ENCODE results near the gene MTFP1.

Gene MTFP1

DNA sequence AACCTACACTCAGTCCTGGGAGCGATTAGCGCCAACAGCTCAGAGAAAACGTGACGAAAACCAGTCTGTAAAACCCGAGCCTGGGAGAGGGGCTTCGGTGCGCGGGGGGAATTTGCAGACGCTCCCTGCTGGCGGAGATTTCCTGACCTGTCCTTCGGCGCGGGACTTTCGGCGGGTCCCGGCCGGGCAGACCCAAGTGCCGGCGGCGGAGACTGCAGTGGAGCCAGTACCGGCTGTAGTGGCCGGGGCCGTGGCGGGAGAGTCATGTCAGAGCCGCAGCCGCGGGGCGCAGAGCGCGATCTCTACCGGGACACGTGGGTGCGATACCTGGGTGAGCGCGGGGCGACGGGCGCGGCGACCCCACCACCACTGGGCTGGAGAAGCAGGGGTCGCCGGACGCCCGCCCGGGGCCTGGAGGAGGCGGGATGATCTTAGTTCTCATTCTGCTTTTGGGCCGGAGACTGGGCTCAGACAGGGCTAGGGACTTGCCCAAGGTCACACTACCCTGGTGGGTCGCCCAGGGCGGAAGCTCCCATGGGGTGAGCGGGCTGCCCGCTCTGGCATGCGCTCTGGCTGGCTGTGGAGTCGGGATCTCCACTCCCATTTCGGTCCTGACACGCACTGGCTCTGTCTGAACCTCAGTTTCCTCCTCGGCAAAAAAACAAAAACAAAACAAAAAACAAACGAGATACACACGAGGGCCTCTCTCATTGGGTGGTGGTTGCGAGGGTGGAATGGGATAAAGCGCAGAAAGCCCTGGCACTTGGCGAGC, at the start of gene MTFP1:
MTFP1 (plus strand) TSS at position 153 of the 772 bp plus-strand sequence; CDS start at position 265, 112 bp downstream.
- DNase-seq, result peak; percentile 75
- in situ Hi-C loops (cut with MboI; ENCODE audit: low pct_unique_long_range_greater_than_20kb, low sequenced_read_pairs), result no loop called here

GRCh38 chr22:30380011-30380410, 45.6 kb upstream of the MTFP1 start:
- in situ Hi-C loops (cut with MboI; ENCODE audit: low pct_unique_long_range_greater_than_20kb, low sequenced_read_pairs), result loop anchor here (25.0 kb wide), 1 partner anchor 268 kb away; no protein-coding TSS in a partner anchor
- DNase-seq, result no peak

DNA sequence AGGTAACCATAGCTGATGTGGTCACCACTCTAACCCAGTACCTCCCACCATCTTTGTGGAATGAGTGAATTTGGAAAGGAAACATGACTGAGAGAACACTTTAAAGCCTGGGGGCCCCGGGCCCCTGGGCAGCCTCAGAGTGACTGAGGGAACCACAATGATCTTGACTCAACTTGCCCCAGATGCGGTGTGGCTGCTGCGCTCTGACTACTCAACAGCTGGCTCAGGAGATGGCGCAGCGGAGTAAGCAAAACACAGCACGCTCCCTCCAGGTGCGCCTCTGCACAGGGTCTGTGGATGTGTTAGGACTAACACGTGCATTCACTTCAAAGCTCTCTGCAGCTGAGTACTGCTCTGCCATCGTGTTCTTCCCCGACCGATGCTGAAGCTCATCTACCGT, 44.3 kb upstream of the MTFP1 start:
- DNase-seq, result no peak
- in situ Hi-C loops (cut with MboI; ENCODE audit: low pct_unique_long_range_greater_than_20kb, low sequenced_read_pairs), result loop anchor here (25.0 kb wide), 1 partner anchor 269 kb away; no protein-coding TSS in a partner anchor

DNA sequence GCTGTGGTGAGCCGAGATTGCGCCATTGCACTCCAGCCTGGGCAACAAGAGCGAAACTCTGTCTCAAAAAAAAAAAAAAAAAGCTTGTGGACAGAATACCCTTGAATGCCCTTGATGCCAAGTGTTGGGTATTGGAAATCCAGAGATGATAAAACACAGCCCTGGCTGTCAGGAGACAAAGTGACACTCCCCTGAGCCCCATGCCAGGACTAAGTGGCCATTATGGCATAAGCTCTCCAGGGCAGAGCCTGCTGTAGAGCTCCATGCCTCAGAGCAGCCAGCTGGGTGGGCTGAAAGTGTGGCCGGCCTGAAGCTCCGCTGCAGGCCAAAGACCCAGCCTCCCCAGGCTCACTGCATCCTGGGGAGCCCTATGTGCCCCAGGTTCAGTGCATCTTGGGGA, 43.2 kb upstream of the MTFP1 start:
- in situ Hi-C loops (cut with MboI; ENCODE audit: low pct_unique_long_range_greater_than_20kb, low sequenced_read_pairs), result loop anchor here (25.0 kb wide), 1 partner anchor 270 kb away; no protein-coding TSS in a partner anchor
- no peak for DNase-seq

GRCh38 chr22:30383061-30383460, 42.5 kb upstream of the MTFP1 start:
- DNase-seq, result no peak
- in situ Hi-C loops (cut with MboI; ENCODE audit: low pct_unique_long_range_greater_than_20kb, low sequenced_read_pairs), result loop anchor here (25.0 kb wide), 1 partner anchor 271 kb away; no protein-coding TSS in a partner anchor

DNA sequence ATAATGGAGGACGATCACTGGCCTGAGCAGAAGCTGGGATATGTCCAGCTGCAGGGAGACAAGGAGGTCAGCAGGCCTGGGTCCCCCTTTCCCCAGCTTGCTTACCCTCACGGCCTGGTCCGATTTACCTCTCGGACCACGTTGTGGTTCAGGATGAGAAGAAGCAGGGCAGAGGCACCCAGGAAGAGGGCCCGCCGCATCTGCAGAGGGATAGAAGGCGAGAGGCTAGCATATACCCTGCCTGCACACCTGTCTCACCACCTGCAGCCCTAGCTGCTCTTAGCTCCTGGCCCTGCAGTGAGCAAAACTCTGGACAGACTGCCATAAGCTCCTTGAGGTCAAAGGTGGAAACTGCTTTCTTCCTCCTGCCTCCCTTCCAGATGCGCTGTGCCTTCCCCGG, 39.6 kb upstream of the MTFP1 start:
- in situ Hi-C loops (cut with MboI; ENCODE audit: low pct_unique_long_range_greater_than_20kb, low sequenced_read_pairs), result loop anchor here (25.0 kb wide), 1 partner anchor 274 kb away; no protein-coding TSS in a partner anchor
- DNase-seq, result no peak

DNA sequence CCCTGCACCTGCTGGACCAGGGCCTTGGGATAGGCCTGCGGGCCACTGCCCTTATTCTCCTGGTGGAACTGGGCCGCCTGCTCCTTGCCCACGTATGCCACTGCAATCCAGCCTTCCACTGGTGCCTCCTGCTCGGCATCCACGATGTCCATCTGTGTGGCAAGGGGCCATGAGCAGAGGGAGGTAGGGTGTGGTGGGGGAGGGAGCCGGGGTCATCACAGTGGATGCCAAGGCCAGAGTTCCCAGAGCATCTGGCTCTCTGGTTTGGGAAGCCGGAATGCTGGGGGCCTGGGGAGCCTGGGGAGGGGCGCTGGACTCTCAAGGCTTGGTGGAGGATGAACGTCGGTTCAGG, 39.0 kb upstream of the MTFP1 start:
- no peak for DNase-seq
- in situ Hi-C loops (cut with MboI; ENCODE audit: low pct_unique_long_range_greater_than_20kb, low sequenced_read_pairs), result loop anchor here (25.0 kb wide), 1 partner anchor 274 kb away; no protein-coding TSS in a partner anchor

GRCh38 chr22:30386960-30387827, 38.4 kb upstream of the MTFP1 start, which contains the start of gene RNF215:
TSS of gene RNF215 (minus strand) at chr22:30387411. CDS start at chr22:30387313, 98 bp downstream.
- DNase-seq, result peak; percentile 76
- in situ Hi-C loops (cut with MboI; ENCODE audit: low pct_unique_long_range_greater_than_20kb, low sequenced_read_pairs), result loop anchor here (25.0 kb wide), 1 partner anchor 275 kb away; no protein-coding TSS in a partner anchor

- peak; percentile 87 for DNase-seq
- in situ Hi-C loops (cut with MboI; ENCODE audit: low pct_unique_long_range_greater_than_20kb, low sequenced_read_pairs), result loop anchor here (25.0 kb wide), 1 partner anchor 279 kb away; no protein-coding TSS in a partner anchor
These were observed 34.4 kb upstream of the MTFP1 start for GRCh38 chr22:30390974-30391691.

DNA sequence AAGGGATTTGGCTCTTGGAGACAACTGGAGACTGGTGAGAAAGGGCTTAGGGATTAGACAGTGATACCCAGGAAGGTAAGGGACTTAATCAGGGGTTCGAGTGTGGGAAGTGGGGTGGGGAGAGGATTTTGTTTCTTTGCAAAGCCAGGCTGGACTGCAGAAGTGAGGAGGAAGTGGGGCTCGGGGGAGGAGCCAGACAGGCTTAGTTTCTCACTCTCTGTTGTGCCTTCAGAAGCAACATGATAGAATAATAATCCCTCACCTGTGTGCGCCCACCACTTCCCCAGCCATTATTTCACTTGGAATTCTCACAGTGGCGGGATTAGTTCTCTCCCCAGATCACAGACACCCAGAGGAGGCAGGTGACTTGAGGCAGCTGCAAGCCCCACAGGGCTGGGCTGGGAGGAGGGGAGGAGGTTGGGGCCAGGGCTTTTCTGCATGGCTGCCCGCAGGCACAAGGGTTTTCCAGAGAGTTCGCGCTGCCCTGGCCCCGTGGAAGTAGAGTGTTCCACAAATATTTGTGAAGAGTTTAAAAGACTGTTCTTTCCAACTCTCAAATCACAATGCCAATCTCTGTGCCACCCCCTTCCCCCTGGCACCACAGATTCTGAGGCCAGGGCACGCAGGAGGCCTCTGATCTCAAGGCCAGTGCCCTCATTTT, 32.8 kb upstream of the MTFP1 start:
- DNase-seq, result peak; percentile 57
- in situ Hi-C loops (cut with MboI; ENCODE audit: low pct_unique_long_range_greater_than_20kb, low sequenced_read_pairs), result loop anchor here (25.0 kb wide), 1 partner anchor 280 kb away; no protein-coding TSS in a partner anchor

GRCh38 chr22:30393322-30393680, 32.3 kb upstream of the MTFP1 start:
- DNase-seq, result no peak
- in situ Hi-C loops (cut with MboI; ENCODE audit: low pct_unique_long_range_greater_than_20kb, low sequenced_read_pairs), result loop anchor here (25.0 kb wide), 1 partner anchor 281 kb away; no protein-coding TSS in a partner anchor

GRCh38 chr22:30393885-30394284, 31.7 kb upstream of the MTFP1 start:
- no peak for DNase-seq
- in situ Hi-C loops (cut with MboI; ENCODE audit: low pct_unique_long_range_greater_than_20kb, low sequenced_read_pairs), result loop anchor here (25.0 kb wide), 1 partner anchor 282 kb away; no protein-coding TSS in a partner anchor

DNA sequence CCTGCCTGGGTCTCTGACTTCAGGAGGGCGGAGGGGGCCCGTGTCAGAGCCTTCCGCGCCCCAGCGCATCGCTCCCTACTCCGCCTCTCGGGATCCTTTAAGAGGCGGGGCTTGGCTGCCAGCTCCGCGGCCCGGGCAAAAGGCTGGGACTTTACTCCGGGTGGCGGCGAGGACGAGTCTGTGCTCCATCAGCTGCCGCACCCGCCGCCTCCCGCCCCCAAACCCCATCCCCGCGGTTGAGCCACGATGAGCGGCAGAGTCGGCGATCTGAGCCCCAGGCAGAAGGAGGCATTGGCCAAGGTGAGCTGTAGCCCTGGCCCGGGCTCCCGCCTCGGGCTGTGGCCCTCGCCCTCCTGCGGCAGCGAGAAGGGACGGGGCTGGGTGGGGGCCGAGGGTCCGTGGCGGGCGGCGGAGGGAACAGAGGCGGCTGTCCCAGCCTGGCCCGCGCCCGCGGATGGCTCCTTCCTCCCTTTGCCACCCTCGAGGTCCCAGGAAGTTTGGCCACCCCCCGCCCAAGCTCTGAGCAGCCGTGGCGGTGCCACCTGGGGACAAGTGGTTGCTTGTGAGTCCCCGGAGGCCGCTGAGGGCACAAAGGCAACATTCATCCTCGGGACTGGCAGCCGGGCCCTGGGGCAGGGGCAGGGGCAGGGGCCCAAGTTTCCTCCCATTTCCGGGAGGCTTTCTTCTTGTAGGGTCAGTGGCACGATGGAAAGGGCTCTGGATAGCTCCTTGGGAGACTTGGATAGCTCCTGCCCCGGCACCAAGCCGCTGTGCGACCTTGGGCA, 28.5 kb upstream of the MTFP1 start, which contains the start of gene SEC14L2:
SEC14L2 (plus strand) TSS at position 148 of the 785 bp plus-strand sequence; CDS start at position 247, 99 bp downstream.
- in situ Hi-C loops (cut with MboI; ENCODE audit: low pct_unique_long_range_greater_than_20kb, low sequenced_read_pairs), result loop anchor here (25.0 kb wide), 1 partner anchor 285 kb away; no protein-coding TSS in a partner anchor
- peak; percentile 52 for DNase-seq

- in situ Hi-C loops (cut with MboI; ENCODE audit: low pct_unique_long_range_greater_than_20kb, low sequenced_read_pairs), result loop anchor here (25.0 kb wide), 1 partner anchor 286 kb away; no protein-coding TSS in a partner anchor
- no peak for DNase-seq
These were observed 27.6 kb upstream of the MTFP1 start for GRCh38 chr22:30397656-30398635.

GRCh38 chr22:30398685-30399680, 26.6 kb upstream of the MTFP1 start:
- peak; percentile 52 for DNase-seq
- in situ Hi-C loops (cut with MboI; ENCODE audit: low pct_unique_long_range_greater_than_20kb, low sequenced_read_pairs), result loop anchor here (25.0 kb wide), 1 partner anchor 287 kb away; no protein-coding TSS in a partner anchor
